CD14-positive monocyte (primary cell): ENCODE measurements around the gene DYNC1LI2. TPM values are rescaled to one million over a fixed set of nuclear protein-coding genes. Genes with fewer than 3 reads are reported as not detected.

Experiments used
- DNase-seq, 3 donors: peaks; one replicate each; pipeline ENCODE4 v3.0.0-alpha.2; 2011 to 2022
- H2AFZ ChIP-seq: 2 replicates; pipeline ENCODE4 v1.6.0; 2012; ENCODE audit warnings: mild to moderate bottlenecking, low read depth, low read length, inconsistent platforms; ENCODE audit not compliant: insufficient read depth, poor library complexity, severe bottlenecking
- H3K27ac ChIP-seq, 2 donors: 1 replicate in 1 of 2; 2 replicates in 1 of 2; pipeline ENCODE4 v1.5.1; 2012 to 2013; ENCODE audit warnings: low read length in 2 of 2, control low read depth in 1 of 2, inconsistent platforms in 1 of 2, low read depth in 1 of 2, mild to moderate bottlenecking in 1 of 2
- H3K27me3 ChIP-seq, 2 donors: one replicate each; pipeline versions ENCODE4 v1.6.0 to v1.6.1; 2011 to 2013; ENCODE audit warnings: low read length in 2 of 2; ENCODE audit not compliant: control insufficient read depth in 2 of 2, insufficient read depth in 2 of 2
- H3K36me3 ChIP-seq, 2 donors: replicated peaks in 1 of 2; 1 replicate in 1 of 2; 2 replicates in 1 of 2; pipeline versions ENCODE4 v1.5.1 to v1.6.1; 2012 to 2013; ENCODE audit warnings: low read length in 2 of 2, control low read depth in 1 of 2, inconsistent platforms in 1 of 2, mild to moderate bottlenecking in 1 of 2; ENCODE audit not compliant: insufficient read depth in 2 of 2, control insufficient read depth in 1 of 2
- H3K4me1 ChIP-seq, 2 donors: 1 replicate in 1 of 2; 2 replicates in 1 of 2; pipeline versions ENCODE4 v1.5.1 to v1.6.1; 2012 to 2013; ENCODE audit warnings: low read length in 2 of 2, control low read depth in 1 of 2, inconsistent platforms in 1 of 2, mild to moderate bottlenecking in 1 of 2, moderate library complexity in 1 of 2; ENCODE audit not compliant: insufficient read depth in 2 of 2, control insufficient read depth in 1 of 2
- H3K4me2 ChIP-seq: replicated peaks from 2 replicates; pipeline ENCODE3; 2012; ENCODE audit warnings: low read length, moderate library complexity, mild to moderate bottlenecking; ENCODE audit not compliant: poor library complexity, severe bottlenecking; ENCODE audit errors: extremely low read depth
- H3K4me3 ChIP-seq, 3 experiments: fragments of 200-600 bp in 1 of 3; sonication (generic) in 1 of 3; replicated peaks in 1 of 3; 1 replicate in 2 of 3; 2 replicates in 1 of 3; pipeline ENCODE4 v1.5.1; 2011 to 2013; ENCODE audit warnings: low read length in 3 of 3, mild to moderate bottlenecking in 3 of 3, control low read depth in 2 of 3, low read depth in 2 of 3, inconsistent platforms in 1 of 3, moderate library complexity in 1 of 3
- H3K79me2 ChIP-seq: 2 replicates; pipeline ENCODE4 v1.6.0; 2012; ENCODE audit warnings: mild to moderate bottlenecking, control low read depth, inconsistent platforms, low read length, moderate library complexity; ENCODE audit not compliant: insufficient read depth
- H3K9ac ChIP-seq: 2 replicates; pipeline ENCODE4 v1.6.0; 2017; ENCODE audit warnings: low read length, mild to moderate bottlenecking; ENCODE audit not compliant: insufficient read depth, poor library complexity, severe bottlenecking
- H3K9me3 ChIP-seq, 2 donors: replicated peaks in 1 of 2; 1 replicate in 1 of 2; 2 replicates in 1 of 2; pipeline versions ENCODE4 v1.5.1 to v1.6.1; 2012 to 2013; ENCODE audit warnings: low read length in 2 of 2, control low read depth in 1 of 2; ENCODE audit not compliant: control insufficient read depth in 1 of 2, insufficient read depth in 1 of 2
- H4K20me1 ChIP-seq: 2 replicates; pipeline ENCODE4 v1.6.0; 2012; ENCODE audit warnings: mild to moderate bottlenecking, low read length, control low read depth, moderate library complexity; ENCODE audit not compliant: insufficient read depth
- H3K27ac Mint-ChIP-seq, 7 donors: one replicate each; pipeline ENCODE4 v1.8.0; 2020; ENCODE audit warnings: mild to moderate bottlenecking in 7 of 7, mixed read lengths in 7 of 7, moderate library complexity in 6 of 7, inconsistent platforms in 2 of 7
- H3K27me3 Mint-ChIP-seq, 3 donors: one replicate each; pipeline ENCODE4 v1.8.0; 2021 to 2022; ENCODE audit warnings: low read depth in 3 of 3, mild to moderate bottlenecking in 3 of 3, mixed read lengths in 3 of 3, moderate library complexity in 3 of 3, inconsistent platforms in 1 of 3
- H3K36me3 Mint-ChIP-seq, 2 donors: one replicate each; pipeline ENCODE4 v1.8.0; 2020; ENCODE audit warnings: mixed read lengths in 2 of 2, inconsistent platforms in 1 of 2, mild to moderate bottlenecking in 1 of 2
- H3K4me1 Mint-ChIP-seq: one replicate; pipeline ENCODE4 v1.8.0; 2020; ENCODE audit warnings: mild to moderate bottlenecking, mixed read lengths
- H3K4me3 Mint-ChIP-seq, 2 donors: one replicate each; pipeline ENCODE4 v1.8.0; 2020; ENCODE audit warnings: mild to moderate bottlenecking in 2 of 2, mixed read lengths in 2 of 2, moderate library complexity in 1 of 2
- H3K9me3 Mint-ChIP-seq, 7 donors: one replicate each; pipeline ENCODE4 v1.8.0; 2020 to 2022; ENCODE audit warnings: mixed read lengths in 7 of 7, mild to moderate bottlenecking in 6 of 7, moderate library complexity in 6 of 7, inconsistent platforms in 2 of 7
- CTCF ChIP-seq: fragments of 200-600 bp; IDR thresholded peaks from one replicate; pipeline ENCODE4 v1.8.0; 2022; ENCODE audit warnings: antibody characterized with exemption, mild to moderate bottlenecking
- WGBS: methylation state at CpG from one replicate; pipeline ENCODE4 v1.1.5; 2013; ENCODE audit warnings: missing lambda C conversion rate; ENCODE audit not compliant: insufficient coverage; 5-methylcytosine and 5-hydroxymethylcytosine counted together
- intact Hi-C, 2 donors: fragments of 100-400 bp; cut with micrococcal nuclease; formaldehyde crosslinking; loops; one replicate each; pipeline versions ENCODE4 v1.15.0 to v1.15.1; 2023
- polyA plus RNA-seq, 3 donors: library from polyadenylated mRNA; depleted of rRNA in 1 of 3; unstranded in 2 of 3; stranded (reverse) in 1 of 3; fragments of 300-500 nt in 2 of 3; fragments of >200 nt in 1 of 3; fragmentation: Illumina TruSeq in 2 of 3; gene quantifications; 1 replicate in 2 of 3; 2 replicates in 1 of 3; pipeline ENCODE4 v1.2.3, GENCODE V29; 2012 to 2021

Gene DYNC1LI2
- polyA plus RNA-seq, 3 donors = 14.9 to 125 (median 23.9) TPM

- Mint-ChIP-seq H3K4me3 (no peak overlapping the region), H3K4me1 (peaks cover 17% of the 10 kb centered on the region), H3K27me3 (peaks cover 13 to 20% (median 13%) of the 10 kb centered on the region in 3 donors), H3K36me3 (peaks cover 4 to 5% of the 10 kb centered on the region in 2 donors), H3K27ac (no peak overlapping the region), H3K9me3 (peaks cover 0 to 6% (median 2%) of the 10 kb centered on the region in 7 donors)
- Histone ChIP-seq H2AFZ (no peak overlapping the region), H3K9me3 (no peaks in the 10 kb centered on the region), H3K4me1 (peaks cover 16 to 17% of the 10 kb centered on the region in 2 donors), H3K79me2 (peaks cover 16% of the 10 kb centered on the region), H3K9ac (no peak overlapping the region), H3K27ac (no peak overlapping the region), H4K20me1 (peaks cover 13% of the 10 kb centered on the region), H3K4me2 (no peak overlapping the region), H3K27me3 (peaks cover 10 to 22% of the 10 kb centered on the region in 2 donors), H3K4me3 (no peak overlapping the region), H3K36me3 (no peaks in the 10 kb centered on the region)
- no peak for DNase-seq
- WGBS = no CpG with 5 or more reads among the region's 3 CpGs
- no peak for TF ChIP-seq CTCF
- intact Hi-C loops = no loop called here
Observed at GRCh38 chr16:66754819-66755218, 3.4 kb upstream of the DYNC1LI2 start.

- WGBS = no CpG with 5 or more reads among the region's 2 CpGs
- no peak overlapping the region for H3K27ac ChIP-seq
- H3K4me3 ChIP-seq = no peak overlapping the region
- H2AFZ ChIP-seq = no peak overlapping the region
- H3K9me3 Mint-ChIP-seq = peaks cover 0 to 6% (median 2%) of the 10 kb centered on the region in 7 donors
- H3K79me2 ChIP-seq = peaks cover 22% of the 10 kb centered on the region
- peaks cover 21 to 23% of the 10 kb centered on the region in 2 donors for H3K4me1 ChIP-seq
- H3K36me3 Mint-ChIP-seq = peaks cover 9 to 10% of the 10 kb centered on the region in 2 donors
- H3K9ac ChIP-seq = no peak overlapping the region
- TF ChIP-seq CTCF = no peak
- peaks cover 23% of the 10 kb centered on the region for H3K4me1 Mint-ChIP-seq
- H3K9me3 ChIP-seq = no peaks in the 10 kb centered on the region
- H4K20me1 ChIP-seq = peaks cover 19% of the 10 kb centered on the region
- H3K36me3 ChIP-seq = peaks cover 1 to 5% of the 10 kb centered on the region in 2 donors
- no peak overlapping the region for H3K4me2 ChIP-seq
- intact Hi-C loops = no loop called here
- peaks cover 10 to 22% of the 10 kb centered on the region in 2 donors for H3K27me3 ChIP-seq
- H3K4me3 Mint-ChIP-seq = peak overlapping the region in 1 of 2 donors; percentile 48
- H3K27ac Mint-ChIP-seq = no peak overlapping the region
- peaks cover 13 to 20% (median 13%) of the 10 kb centered on the region in 3 donors for H3K27me3 Mint-ChIP-seq
- no peak for DNase-seq
Observed at GRCh38 chr16:66754211-66754610, 2.8 kb upstream of the DYNC1LI2 start.
